Esophagus muscularis mucosa (tissue), 4 donors: Measurements from ENCODE around the gene IRX2.

Experiments used
- CTCF ChIP-seq, 3 experiments: fragments of 200-600 bp in 2 of 3; fragments of 450-650 bp in 1 of 3; sonication (generic) in 2 of 3; IDR thresholded peaks; one replicate each; pipeline ENCODE4 v1.5.1; 2017 to 2019; ENCODE audit warnings: antibody characterized with exemption in 3 of 3, mild to moderate bottlenecking in 2 of 3, moderate library complexity in 1 of 3
- EP300 ChIP-seq: sonication (generic); formaldehyde crosslinking; IDR thresholded peaks from one replicate; pipeline ENCODE4 v1.6.1; 2017; ENCODE audit warnings: antibody characterized with exemption
- POLR2A ChIP-seq: fragments of 450-650 bp; IDR thresholded peaks from one replicate; pipeline ENCODE4 v1.6.1; 2017; ENCODE audit warnings: antibody characterized with exemption, moderate library complexity, mild to moderate bottlenecking, low read depth

GRCh38 chr5:2740876-2741555 is 10.5 kb downstream of the IRX2 start:
- TF ChIP-seq EP300 (no peak), CTCF (IDR thresholded peaks at IDR 0.05) (no peak), POLR2A (no peak)
